ENCODE measurements around the gene FYN. TPM values are rescaled to one million over a fixed set of nuclear protein-coding genes. Genes with fewer than 3 reads are reported as not detected.

The FYN gene
- polyA plus RNA-seq, 1 donor (not counting 4 experiments of a cell fraction or from before 2014, with no cell fraction given) = 24.7 TPM

DNA sequence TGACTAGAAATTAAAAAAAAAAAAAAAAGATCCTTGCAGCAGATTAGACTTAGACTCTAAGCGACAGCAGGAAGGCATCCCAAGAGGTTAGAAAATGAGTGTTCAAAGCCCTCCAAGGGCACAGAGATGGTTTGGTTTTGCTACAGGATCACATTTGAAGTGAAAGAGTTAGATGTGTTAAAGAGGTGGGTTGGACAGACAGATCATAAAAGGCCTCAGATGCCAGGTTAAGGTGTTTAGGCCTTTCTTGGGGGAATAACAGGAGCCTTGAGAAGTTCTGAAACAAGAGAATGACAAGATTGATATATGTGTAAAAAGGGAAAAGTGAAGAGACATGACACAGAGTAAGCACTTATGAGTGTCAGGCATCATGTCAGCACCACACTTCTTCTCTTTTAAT is 107.5 kb downstream of the FYN start:
- Histone ChIP-seq H3K9ac (ENCODE audit: control insufficient read depth, extremely low read depth, insufficient read depth, low read length) (no peak overlapping the region), H3K79me2 (ENCODE audit: control insufficient read depth, insufficient read depth, low read length) (no peaks in the 10 kb centered on the region), H2AFZ (ENCODE audit: control insufficient read depth, low read length) (no peak overlapping the region), H3K9me3 (ENCODE audit: control insufficient read depth, low read depth, low read length) (no peaks in the 10 kb centered on the region), H3K4me3 (ENCODE audit: control insufficient read depth in 2 of 3, extremely low read depth in 1 of 3, insufficient read depth in 2 of 3, low read depth in 1 of 3, low read length in 3 of 3) (no peak overlapping the region), H3K4me2 (ENCODE audit: control insufficient read depth, extremely low read depth, insufficient read depth, low read depth, low read length) (no peak overlapping the region), H3K36me3 (ENCODE audit: control insufficient read depth in 2 of 2, extremely low read depth in 1 of 2, insufficient read depth in 2 of 2, low read length in 2 of 2) (peaks cover 0 to 4% of the 10 kb centered on the region in 2 experiments), H4K20me1 (ENCODE audit: control insufficient read depth, extremely low read depth, insufficient read depth, low read length) (no peaks in the 10 kb centered on the region), H3K27me3 (ENCODE audit: control insufficient read depth, extremely low read depth, insufficient read depth, low read length) (no peaks in the 10 kb centered on the region), H3K27ac (ENCODE audit: control insufficient read depth, insufficient read depth, low read length) (no peak overlapping the region), H3K4me1 (ENCODE audit: control insufficient read depth, extremely low read depth, insufficient read depth, low read length) (no peaks in the 10 kb centered on the region), H3K9me1 (ENCODE audit: control insufficient read depth, extremely low read depth, insufficient read depth, low read length) (no peaks in the 10 kb centered on the region)
- DNase-seq (ENCODE audit: low read depth, low spot score) (no peak), FAIRE-seq (no peak)
- dilution Hi-C loops (cut with MboI; ENCODE audit: extremely low pct_ligation_motif_present, low sequenced_read_pairs) = no loop called here
- TF ChIP-seq CTCF (optimal IDR thresholded peaks at IDR 0.05 in 1 of 3, IDR thresholded peaks at IDR 0.05 in 1 of 3, conservative IDR thresholded peaks at IDR 0.05 in 1 of 3; ENCODE audit: extremely low read depth in 1 of 3, insufficient read depth in 2 of 3, low read length in 3 of 3) (no peak), EZH2 (IDR thresholded peaks at IDR 0.05; ENCODE audit: low read length) (no peak)

DNA sequence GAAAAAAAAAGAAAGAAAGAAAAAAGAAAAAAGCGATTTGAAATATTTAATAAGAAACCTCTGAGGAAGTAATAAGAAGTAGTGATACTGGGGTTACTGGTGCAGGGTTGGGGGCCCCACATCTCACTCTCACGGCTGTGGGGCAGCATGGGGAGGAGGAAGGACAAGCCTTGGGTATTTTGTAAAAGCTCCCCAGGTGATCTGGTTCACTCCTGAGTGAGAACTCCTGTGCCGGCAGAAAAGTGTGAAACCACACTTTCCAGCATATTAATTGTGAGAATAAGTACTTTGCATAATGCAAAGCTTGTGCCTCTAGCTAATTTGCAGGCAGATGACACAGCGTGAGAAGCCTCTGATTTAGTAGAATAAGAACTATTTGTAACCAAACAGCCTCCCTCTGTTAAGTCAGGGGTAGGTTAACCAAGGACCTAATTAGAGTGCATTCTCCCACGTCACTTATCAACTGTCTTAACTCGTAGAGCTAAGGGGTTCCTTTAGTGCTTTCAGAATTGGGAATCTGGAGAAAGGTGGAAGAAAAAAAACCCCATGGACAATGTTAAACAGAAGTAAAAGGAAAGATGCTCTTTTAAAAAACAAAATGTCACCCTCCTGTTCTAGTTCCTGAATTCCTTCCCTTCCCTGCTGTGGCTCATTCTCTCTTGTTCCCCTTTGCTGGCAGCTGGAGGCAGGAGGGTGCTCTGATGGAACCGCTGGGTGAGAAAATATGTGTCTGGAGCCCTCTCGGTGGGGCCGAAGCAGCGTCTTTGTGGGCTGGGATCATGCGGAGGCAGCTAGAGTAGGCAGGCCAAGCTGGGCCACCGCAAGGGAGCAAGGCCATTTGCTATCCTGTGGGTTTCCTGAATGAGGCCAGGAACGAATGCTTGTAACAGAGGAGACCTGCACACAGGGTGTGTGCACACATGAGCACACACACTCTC is 108.7 kb downstream of the FYN start:
- H3K79me2 ChIP-seq (ENCODE audit: control insufficient read depth, insufficient read depth, low read length) = no peaks in the 10 kb centered on the region
- H3K9ac ChIP-seq (ENCODE audit: control insufficient read depth, extremely low read depth, insufficient read depth, low read length) = no peak overlapping the region
- H3K27ac ChIP-seq (ENCODE audit: control insufficient read depth, insufficient read depth, low read length) = no peak overlapping the region
- no peaks in the 10 kb centered on the region for H3K9me1 ChIP-seq (ENCODE audit: control insufficient read depth, extremely low read depth, insufficient read depth, low read length)
- no peak for DNase-seq (ENCODE audit: low read depth, low spot score)
- H4K20me1 ChIP-seq (ENCODE audit: control insufficient read depth, extremely low read depth, insufficient read depth, low read length) = no peaks in the 10 kb centered on the region
- H3K4me3 ChIP-seq (ENCODE audit: control insufficient read depth in 2 of 3, extremely low read depth in 1 of 3, insufficient read depth in 2 of 3, low read depth in 1 of 3, low read length in 3 of 3) = no peak overlapping the region
- H2AFZ ChIP-seq (ENCODE audit: control insufficient read depth, low read length) = no peak overlapping the region
- no peak for TF ChIP-seq CTCF (optimal IDR thresholded peaks at IDR 0.05 in 1 of 3, IDR thresholded peaks at IDR 0.05 in 1 of 3, conservative IDR thresholded peaks at IDR 0.05 in 1 of 3; ENCODE audit: extremely low read depth in 1 of 3, insufficient read depth in 2 of 3, low read length in 3 of 3)
- TF ChIP-seq EZH2 (IDR thresholded peaks at IDR 0.05; ENCODE audit: low read length) = no peak
- FAIRE-seq = no peak
- dilution Hi-C loops (cut with MboI; ENCODE audit: extremely low pct_ligation_motif_present, low sequenced_read_pairs) = loop anchor here (5.0 kb wide), 1 partner anchor 37 kb away; no protein-coding TSS in a partner anchor
- no peaks in the 10 kb centered on the region for H3K27me3 ChIP-seq (ENCODE audit: control insufficient read depth, extremely low read depth, insufficient read depth, low read length)
- H3K4me1 ChIP-seq (ENCODE audit: control insufficient read depth, extremely low read depth, insufficient read depth, low read length) = no peaks in the 10 kb centered on the region
- no peak overlapping the region for H3K4me2 ChIP-seq (ENCODE audit: control insufficient read depth, extremely low read depth, insufficient read depth, low read depth, low read length)
- H3K9me3 ChIP-seq (ENCODE audit: control insufficient read depth, low read depth, low read length) = no peaks in the 10 kb centered on the region
- H3K36me3 ChIP-seq (ENCODE audit: control insufficient read depth in 2 of 2, extremely low read depth in 1 of 2, insufficient read depth in 2 of 2, low read length in 2 of 2) = peaks cover 0 to 6% of the 10 kb centered on the region in 2 experiments
